ENCODE data around the gene BCAS3. TPM values are rescaled to one million over a fixed set of nuclear protein-coding genes. Genes with fewer than 3 reads are reported as not detected.

The BCAS3 gene
- total RNA-seq, 1 donor from 2014 or later, result 39.6 TPM

GRCh38 chr17:61395983-61396585 lies 718.4 kb downstream of the BCAS3 start:
- no peak for DNase-seq (ENCODE audit: low read depth)

GRCh38 chr17:61396586-61397085 lies 719.0 kb downstream of the BCAS3 start:
- no peak for DNase-seq (ENCODE audit: low read depth)

GRCh38 chr17:61397086-61397842 lies 719.6 kb downstream of the BCAS3 start:
- DNase-seq (ENCODE audit: low read depth), result no peak

- DNase-seq (ENCODE audit: low read depth), result no peak
These were observed 721.1 kb downstream of the BCAS3 start for GRCh38 chr17:61398721-61399130.

GRCh38 chr17:61399131-61400065 lies 721.7 kb downstream of the BCAS3 start, which contains the start of gene TBX2:
Gene TBX2 (plus strand): TSS chr17:61399843. CDS start chr17:61400177, 334 bp downstream.
- peak; percentile 65 for DNase-seq (ENCODE audit: low read depth)

GRCh38 chr17:61400066-61400716 lies 722.5 kb downstream of the BCAS3 start:
- no peak for DNase-seq (ENCODE audit: low read depth)

- DNase-seq (ENCODE audit: low read depth), result no peak
These were observed 723.2 kb downstream of the BCAS3 start for GRCh38 chr17:61400717-61401388.

GRCh38 chr17:61401389-61402072 lies 723.9 kb downstream of the BCAS3 start:
- no peak for DNase-seq (ENCODE audit: low read depth)

GRCh38 chr17:61402073-61402541 lies 724.5 kb downstream of the BCAS3 start:
- DNase-seq (ENCODE audit: low read depth), result no peak

- DNase-seq (ENCODE audit: low read depth), result no peak
These were observed 725.5 kb downstream of the BCAS3 start for GRCh38 chr17:61402978-61403800.

GRCh38 chr17:61403801-61404662 lies 726.4 kb downstream of the BCAS3 start:
- no peak for DNase-seq (ENCODE audit: low read depth)

- no peak for DNase-seq (ENCODE audit: low read depth)
These were observed 726.9 kb downstream of the BCAS3 start for GRCh38 chr17:61404663-61404912.

- no peak for DNase-seq (ENCODE audit: low read depth)
These were observed 727.4 kb downstream of the BCAS3 start for GRCh38 chr17:61404913-61405685.

GRCh38 chr17:61405686-61406536 lies 728.3 kb downstream of the BCAS3 start:
- no peak for DNase-seq (ENCODE audit: low read depth)

- DNase-seq (ENCODE audit: low read depth), result no peak
These were observed 728.8 kb downstream of the BCAS3 start for GRCh38 chr17:61406537-61406845.

GRCh38 chr17:61406971-61407911 lies 729.6 kb downstream of the BCAS3 start:
- DNase-seq (ENCODE audit: low read depth), result no peak
